GM23338 (cell line): Measurements from ENCODE around the gene ADIPOR1. TPM values are rescaled to one million over a fixed set of nuclear protein-coding genes. Genes with fewer than 3 reads are reported as not detected.

Experiments
- ATAC-seq: fragments of 200-7000 bp; cut with Tn5 transposase; 3 replicates; pipeline ENCODE4 v1.9.1; 2020
- DNase-seq: peaks from one replicate; pipeline ENCODE4 v3.0.0-alpha.2; 2015; ENCODE audit warnings: low spot score
- H2AFZ ChIP-seq: fragments of 200-600 bp; sonication (generic); 2 replicates; pipeline ENCODE4 v1.8.0; 2016; ENCODE audit warnings: antibody characterized with exemption, mild to moderate bottlenecking, moderate library complexity
- H3F3A ChIP-seq: fragments of 200-600 bp; sonication (generic); replicated peaks from 2 replicates; pipeline ENCODE4 v1.8.0; 2017; ENCODE audit warnings: antibody characterized with exemption, mixed run types, low read depth
- H3K27ac ChIP-seq: fragments of 200-600 bp; sonication (generic); 2 replicates; pipeline ENCODE4 v1.6.1; 2016; ENCODE audit warnings: low read depth
- H3K27me3 ChIP-seq: fragments of 200-600 bp; sonication (generic); 2 replicates; pipeline ENCODE4 v1.8.0; 2016; ENCODE audit warnings: mild to moderate bottlenecking, mixed run types, moderate library complexity; ENCODE audit not compliant: insufficient read depth
- H3K36me3 ChIP-seq: fragments of 200-600 bp; sonication (generic); 2 replicates; pipeline ENCODE4 v1.8.0; 2016; ENCODE audit warnings: mild to moderate bottlenecking; ENCODE audit not compliant: insufficient read depth
- H3K4me1 ChIP-seq: fragments of 200-600 bp; sonication (generic); 2 replicates; pipeline ENCODE4 v1.8.0; 2016; ENCODE audit warnings: mild to moderate bottlenecking, moderate library complexity; ENCODE audit not compliant: insufficient read depth
- H3K4me2 ChIP-seq: fragments of 200-600 bp; sonication (generic); 2 replicates; pipeline ENCODE4 v1.7.1; 2017; ENCODE audit warnings: mixed run types
- H3K4me3 ChIP-seq: fragments of 200-600 bp; sonication (generic); 2 replicates; pipeline ENCODE4 v1.6.1; 2016; ENCODE audit warnings: mixed run types
- H3K79me2 ChIP-seq: fragments of 200-600 bp; sonication (generic); replicated peaks from 2 replicates; pipeline ENCODE4 v1.8.0; 2017; ENCODE audit warnings: mild to moderate bottlenecking; ENCODE audit not compliant: insufficient read depth
- H3K9me2 ChIP-seq: fragments of 200-600 bp; sonication (generic); 2 replicates; pipeline ENCODE4 v1.8.0; 2017; ENCODE audit not compliant: insufficient read depth
- H4K20me1 ChIP-seq: fragments of 200-600 bp; sonication (generic); replicated peaks from 2 replicates; pipeline ENCODE4 v1.8.0; 2017; ENCODE audit warnings: mild to moderate bottlenecking; ENCODE audit not compliant: insufficient read depth
- H3K27ac Mint-ChIP-seq: 2 replicates; pipeline ENCODE4 v1.8.0; 2020; ENCODE audit warnings: inconsistent platforms, mild to moderate bottlenecking, moderate library complexity, mixed read lengths
- H3K27me3 Mint-ChIP-seq: 3 replicates; pipeline ENCODE4 v1.8.0; 2022; ENCODE audit warnings: low read depth, mild to moderate bottlenecking, moderate library complexity, mixed read lengths, inconsistent platforms; ENCODE audit not compliant: insufficient read depth, poor library complexity
- H3K36me3 Mint-ChIP-seq: 3 replicates; pipeline ENCODE4 v1.8.0; 2021; ENCODE audit warnings: low read depth, mild to moderate bottlenecking, inconsistent platforms, moderate library complexity, mixed read lengths
- H3K4me1 Mint-ChIP-seq: 3 replicates; pipeline ENCODE4 v1.8.0; 2020; ENCODE audit warnings: mild to moderate bottlenecking, inconsistent platforms, mixed read lengths
- H3K4me3 Mint-ChIP-seq: 3 replicates; pipeline ENCODE4 v1.8.0; 2021; ENCODE audit warnings: moderate library complexity, mild to moderate bottlenecking, inconsistent platforms, mixed read lengths
- H3K9me3 Mint-ChIP-seq: 3 replicates; pipeline ENCODE4 v1.8.0; 2020; ENCODE audit warnings: moderate library complexity, mild to moderate bottlenecking, inconsistent platforms, mixed read lengths
- CREB1 ChIP-seq: fragments of 250-450 bp; sonication (Bioruptor Pico); IDR thresholded peaks from 2 replicates; pipeline ENCODE4 v1.5.0; 2020; ENCODE audit warnings: low read depth, mild to moderate bottlenecking, moderate library complexity
- EZH2 ChIP-seq: fragments of 200-600 bp; sonication (generic); IDR thresholded peaks from one replicate; pipeline ENCODE4 v1.8.0; 2017; ENCODE audit warnings: antibody characterized with exemption, mild to moderate bottlenecking, low read depth; ENCODE audit not compliant: unreplicated experiment
- EZH2phosphoT487 ChIP-seq: fragments of 200-600 bp; sonication (generic); IDR thresholded peaks from one replicate; pipeline ENCODE4 v1.8.1; 2018; ENCODE audit warnings: antibody characterized with exemption; ENCODE audit not compliant: unreplicated experiment
- REST ChIP-seq: IDR thresholded peaks from one replicate; pipeline ENCODE4 v1.6.1; 2018; ENCODE audit warnings: antibody characterized with exemption; ENCODE audit not compliant: unreplicated experiment
- STAT1 ChIP-seq: IDR thresholded peaks from one replicate; pipeline ENCODE4 v1.6.1; 2016; ENCODE audit warnings: antibody characterized with exemption; ENCODE audit not compliant: unreplicated experiment
- ZNF462 ChIP-seq: fragments of 250-450 bp; sonication (Bioruptor Pico); IDR thresholded peaks from 2 replicates; pipeline ENCODE4 v1.5.0; 2020; ENCODE audit warnings: mild to moderate bottlenecking, moderate library complexity
- polyA plus RNA-seq: library from polyadenylated mRNA; unstranded; fragments of >200 nt; fragmentation: Nextera tagmentation; extraction: Ambion mirVana; gene quantifications from 2 replicates; pipeline ENCODE4 v1.2.1, GENCODE V29; 2016
- total RNA-seq: library from RNA; depleted of rRNA; stranded (reverse); fragments of >200 nt; shearing (Covaris generic); gene quantifications from 2 replicates; pipeline ENCODE4 v1.2.3, GENCODE V29; 2014

The ADIPOR1 gene
- total and polyA plus RNA-seq, 2 experiments from 2014 or later: 47.2 to 59.1 TPM

GRCh38 chr1:202919615-202920014 lies 38.5 kb downstream of the ADIPOR1 start (continued):
- TF ChIP-seq ZNF462 (CRISPR knock-in tag) (no peak), EZH2phosphoT487 (no peak), STAT1 (no peak), EZH2 (no peak)

GRCh38 chr1:202915146-202915545 lies 43.0 kb downstream of the ADIPOR1 start:
- no peak for ATAC-seq
- peaks cover 40% of the 10 kb centered on the region; the same call in 1 of the 2 replicates for H3K36me3 ChIP-seq
- DNase-seq: no peak
- no peak for TF ChIP-seq CREB1
- no peak for TF ChIP-seq REST
- no peak for TF ChIP-seq ZNF462 (CRISPR knock-in tag)
- no peak for TF ChIP-seq STAT1

More at GRCh38 chr1:202915146-202915545, 43.0 kb downstream of the ADIPOR1 start:
- no peak overlapping the region for H3K27ac ChIP-seq
- H3K27ac Mint-ChIP-seq: no peak overlapping the region
- no peaks in the 10 kb centered on the region for H3K4me1 Mint-ChIP-seq
- H3K27me3 ChIP-seq: no peaks in the 10 kb centered on the region
- no peak overlapping the region for H3K4me2 ChIP-seq
- H3K4me1 ChIP-seq: no peaks in the 10 kb centered on the region
- no peaks in the 10 kb centered on the region for H4K20me1 ChIP-seq
- no peak overlapping the region for H3K4me3 Mint-ChIP-seq
- no peak overlapping the region for H3K4me3 ChIP-seq
- no peaks in the 10 kb centered on the region for H3K79me2 ChIP-seq
- no peaks in the 10 kb centered on the region for H3F3A ChIP-seq
- H3K36me3 Mint-ChIP-seq: peaks cover 43% of the 10 kb centered on the region
- no peaks in the 10 kb centered on the region for H3K9me3 Mint-ChIP-seq
- no peaks in the 10 kb centered on the region for H3K9me2 ChIP-seq
- H3K27me3 Mint-ChIP-seq: no peaks in the 10 kb centered on the region
- no peak overlapping the region for H2AFZ ChIP-seq
